ENCODE measurements around the gene RABGAP1L. TPM values are rescaled to one million over a fixed set of nuclear protein-coding genes. Genes with fewer than 3 reads are reported as not detected.

The RABGAP1L gene
- total RNA-seq, 1 donor from 2014 or later, result 79.2 TPM

DNA sequence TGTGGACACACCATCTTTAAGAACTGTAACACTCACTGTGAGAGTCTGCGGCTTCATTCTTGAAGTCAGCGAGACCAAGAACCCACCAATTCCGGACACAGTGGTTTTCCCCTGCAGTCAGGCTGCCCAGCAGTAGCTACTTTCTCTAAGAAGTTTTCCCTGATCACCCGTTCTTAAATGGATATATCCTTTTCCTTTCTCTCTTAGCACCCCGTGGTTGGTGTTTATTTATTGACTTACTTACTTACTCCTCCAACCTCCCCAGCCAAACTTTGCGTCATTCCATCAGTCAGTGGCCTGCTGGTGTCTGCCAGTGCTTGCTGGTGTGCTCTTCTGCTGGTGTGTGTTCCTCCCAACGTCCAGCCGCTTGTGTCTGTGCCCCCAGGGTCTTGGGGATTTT lies 553.2 kb downstream of the RABGAP1L start:
- no peak for DNase-seq (ENCODE audit: low read depth)

DNA sequence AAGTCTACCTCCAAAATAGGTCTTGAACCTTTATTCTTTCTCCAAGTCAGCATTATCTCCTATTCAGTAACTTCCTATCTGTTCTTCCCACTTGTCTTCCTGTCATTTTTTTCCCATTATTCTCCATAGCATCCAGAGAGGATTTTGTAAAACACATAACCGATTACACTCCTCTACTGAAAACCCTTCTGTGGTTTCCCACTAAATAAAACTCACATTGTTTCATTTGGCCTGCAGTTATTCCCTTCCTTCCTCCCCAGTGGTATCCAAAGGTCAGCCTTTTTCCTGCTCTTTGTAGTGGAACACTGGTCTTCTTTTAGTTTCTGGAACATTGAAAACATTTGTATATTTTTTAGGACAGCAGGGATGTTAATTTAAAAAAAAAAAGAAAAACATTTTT lies 554.5 kb downstream of the RABGAP1L start:
- DNase-seq (ENCODE audit: low read depth), result peak; percentile 20

- no peak for DNase-seq (ENCODE audit: low read depth)
These were observed 559.9 kb downstream of the RABGAP1L start for GRCh38 chr1:174719194-174719593.

DNA sequence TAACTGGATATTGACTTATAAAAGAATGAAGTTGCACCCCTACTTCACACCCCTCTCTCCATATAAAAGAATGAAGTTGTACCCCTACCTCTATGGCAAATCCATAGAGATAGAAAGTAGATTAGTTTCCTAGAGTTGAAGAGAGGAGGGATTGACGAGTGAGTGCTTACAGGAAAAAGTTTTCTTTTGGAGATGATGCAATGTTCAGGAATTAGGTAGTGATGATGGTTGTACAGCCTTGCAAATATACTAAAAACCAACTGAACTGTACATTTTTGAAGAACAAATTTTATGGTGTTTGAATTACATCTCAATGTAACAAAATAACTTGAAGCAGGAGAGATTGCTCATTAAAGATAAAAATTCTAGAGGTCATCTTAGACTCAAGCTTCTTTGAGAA lies 561.3 kb downstream of the RABGAP1L start:
- no peak for DNase-seq (ENCODE audit: low read depth)

DNA sequence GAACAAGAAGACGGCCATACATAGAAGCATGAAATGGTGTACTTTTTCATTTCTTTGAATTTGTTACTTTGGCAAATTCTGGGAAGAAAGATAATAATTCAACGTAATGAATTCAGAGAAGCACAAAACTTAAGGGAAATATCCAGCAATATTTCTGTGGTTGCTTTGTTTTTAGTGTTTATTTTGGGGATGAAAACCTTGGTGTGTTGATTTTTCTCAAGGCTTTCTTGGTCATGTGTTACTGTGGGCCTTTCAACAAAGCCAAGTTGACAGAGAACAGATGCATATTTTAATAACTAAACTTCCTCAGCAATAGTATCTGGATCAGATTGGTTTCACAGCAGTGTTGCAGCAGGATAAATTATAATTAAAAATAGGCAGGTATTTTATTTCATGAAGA lies 561.9 kb downstream of the RABGAP1L start:
- no peak for DNase-seq (ENCODE audit: low read depth)

DNA sequence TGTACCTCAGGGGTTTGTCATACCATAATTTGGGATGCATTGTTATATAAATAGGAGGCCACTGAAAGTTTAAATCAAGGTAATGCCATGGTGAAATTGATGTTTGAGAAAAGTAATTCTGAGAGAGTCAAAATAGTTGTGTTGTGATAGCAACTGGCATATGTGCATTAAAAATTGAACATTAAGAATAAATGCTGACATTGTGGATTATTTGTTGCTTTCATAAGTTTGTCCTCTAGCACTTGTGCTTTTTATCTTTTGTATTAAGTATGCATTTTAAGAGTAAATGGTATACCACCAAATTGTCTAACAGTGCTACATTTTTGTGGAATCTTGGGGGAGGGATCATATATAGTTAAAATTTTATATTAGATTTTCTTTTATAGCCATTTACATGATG lies 564.5 kb downstream of the RABGAP1L start:
- DNase-seq (ENCODE audit: low read depth), result no peak

- DNase-seq (ENCODE audit: low read depth), result no peak
These were observed 564.9 kb downstream of the RABGAP1L start for GRCh38 chr1:174724219-174724618.

- peak; percentile 46 for DNase-seq (ENCODE audit: low read depth)
These were observed 567.0 kb downstream of the RABGAP1L start for GRCh38 chr1:174726167-174726879.

DNA sequence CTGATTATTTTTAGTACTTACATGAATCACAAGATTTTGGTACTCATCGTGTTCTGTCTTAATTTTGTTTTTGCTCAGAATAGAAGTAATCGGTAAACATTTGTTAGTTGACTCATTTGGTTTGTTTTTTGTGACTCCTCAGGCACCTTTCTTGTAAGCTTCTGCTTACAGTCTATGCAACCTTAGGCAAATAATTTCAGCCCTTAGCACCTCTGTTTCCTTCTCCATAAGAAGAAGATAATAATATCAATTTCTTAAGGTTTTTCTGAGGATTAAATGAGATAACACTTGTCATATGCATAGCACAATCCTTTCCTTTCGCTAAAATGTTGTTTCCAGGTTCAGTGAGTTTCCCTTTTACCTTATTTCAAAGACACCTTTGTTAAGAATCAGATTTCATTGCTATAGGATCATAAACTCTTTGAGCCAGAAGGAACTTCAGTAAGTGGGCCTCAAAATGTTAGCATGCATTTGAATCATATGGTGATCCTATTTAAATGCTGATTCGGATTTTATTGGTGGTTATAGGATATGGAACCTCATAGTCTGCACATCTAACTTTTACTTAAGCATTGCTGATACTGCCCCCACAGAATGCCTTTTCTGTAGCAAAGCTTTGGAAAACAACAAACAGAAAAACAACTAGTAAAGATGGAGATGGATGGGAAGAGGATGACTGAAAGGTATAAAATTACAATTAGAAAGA lies 567.7 kb downstream of the RABGAP1L start:
- DNase-seq (ENCODE audit: low read depth), result no peak

DNA sequence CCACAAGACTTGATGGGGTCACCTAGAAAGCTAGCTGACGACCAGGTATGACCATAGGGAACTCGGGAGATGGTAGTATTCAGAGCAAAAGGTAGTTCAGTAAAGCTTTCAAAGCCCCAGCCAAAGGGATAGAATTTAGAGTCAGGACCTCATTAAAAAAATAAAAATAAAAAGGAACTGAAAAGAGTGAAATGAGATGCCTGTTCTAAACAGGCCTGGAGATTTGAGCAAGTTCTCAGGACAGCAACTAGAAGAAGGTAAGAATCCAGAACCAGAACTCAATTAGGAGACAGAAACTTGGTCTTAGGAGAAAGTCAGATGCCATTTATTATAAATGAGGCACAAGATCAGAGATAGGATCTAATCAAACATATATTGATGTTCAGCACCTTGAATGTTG lies 575.0 kb downstream of the RABGAP1L start:
- DNase-seq (ENCODE audit: low read depth), result no peak

DNA sequence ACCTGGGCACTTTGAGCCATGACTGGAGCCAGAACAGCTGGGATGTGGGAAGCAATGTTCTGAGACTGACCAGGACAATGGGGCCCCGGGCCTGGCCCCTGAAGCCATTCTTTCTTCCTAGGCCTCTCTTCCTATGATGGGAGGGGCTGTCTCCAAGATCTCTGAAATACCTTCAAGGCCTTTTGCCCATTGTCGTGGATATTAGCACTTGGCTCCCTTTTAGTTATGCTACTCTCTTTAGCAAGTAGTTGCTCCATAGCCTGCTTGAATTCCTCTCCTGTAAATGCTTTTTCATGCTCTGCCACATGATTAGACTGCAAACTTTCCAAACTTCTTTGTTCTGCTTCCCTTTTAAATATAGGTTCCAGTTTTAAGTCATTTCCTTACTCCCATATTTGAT lies 577.5 kb downstream of the RABGAP1L start:
- no peak for DNase-seq (ENCODE audit: low read depth)

DNA sequence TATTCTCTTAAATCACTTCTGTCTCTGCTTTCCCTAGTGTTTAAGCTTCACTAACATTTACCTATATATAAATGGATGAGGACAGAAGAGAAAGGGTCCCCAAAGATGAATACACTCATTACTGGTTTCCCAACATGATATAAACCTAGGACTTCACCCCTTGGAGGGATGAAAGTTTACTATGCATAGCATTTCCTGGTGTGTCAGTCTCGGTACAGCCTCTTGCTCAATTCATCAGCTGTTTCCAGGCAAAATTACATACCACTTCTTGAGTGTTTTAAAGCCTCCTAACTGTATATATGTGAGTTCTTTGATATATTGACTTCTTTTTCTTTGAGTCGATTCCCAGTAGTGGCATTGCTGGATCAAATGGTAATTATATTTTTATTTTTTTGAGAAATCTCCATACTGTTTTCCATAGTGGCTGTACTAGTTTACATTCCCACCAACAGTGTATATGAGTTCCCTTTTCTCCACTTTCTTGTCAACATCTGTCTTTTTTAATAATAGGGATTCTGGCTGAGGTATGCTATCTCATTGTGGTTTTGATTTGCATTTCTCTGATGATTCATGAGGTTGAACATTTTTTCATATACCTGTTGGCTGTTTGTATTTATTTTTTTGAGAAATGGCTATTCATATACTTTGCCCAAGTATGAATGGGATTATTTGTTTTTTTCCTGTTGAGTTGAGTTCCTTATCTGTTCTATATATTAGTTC lies 581.1 kb downstream of the RABGAP1L start:
- peak; percentile 13 for DNase-seq (ENCODE audit: low read depth)

- no peak for DNase-seq (ENCODE audit: low read depth)
These were observed 583.7 kb downstream of the RABGAP1L start for GRCh38 chr1:174742805-174743653.

- peak; percentile 67 for DNase-seq (ENCODE audit: low read depth)
These were observed 584.6 kb downstream of the RABGAP1L start for GRCh38 chr1:174743654-174744561.

DNA sequence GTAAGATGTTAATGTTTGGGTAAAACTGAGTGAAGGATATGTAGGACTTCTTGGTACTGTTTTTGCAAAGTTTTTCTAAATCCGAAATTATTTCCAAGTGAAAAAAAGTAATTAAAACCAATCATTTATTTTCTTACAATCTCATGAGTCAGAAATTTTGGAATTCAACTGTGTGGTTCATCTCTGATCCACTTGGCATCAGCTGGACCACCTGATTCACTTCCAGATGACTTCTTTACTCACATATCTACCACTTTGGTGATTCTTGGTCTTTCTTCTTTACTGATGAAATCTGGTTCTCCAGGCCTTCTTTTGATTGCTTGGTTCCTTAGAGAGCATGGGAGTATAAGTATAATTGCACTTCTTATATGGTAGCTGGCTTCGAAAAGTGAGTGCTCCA lies 585.6 kb downstream of the RABGAP1L start:
- DNase-seq (ENCODE audit: low read depth), result no peak

DNA sequence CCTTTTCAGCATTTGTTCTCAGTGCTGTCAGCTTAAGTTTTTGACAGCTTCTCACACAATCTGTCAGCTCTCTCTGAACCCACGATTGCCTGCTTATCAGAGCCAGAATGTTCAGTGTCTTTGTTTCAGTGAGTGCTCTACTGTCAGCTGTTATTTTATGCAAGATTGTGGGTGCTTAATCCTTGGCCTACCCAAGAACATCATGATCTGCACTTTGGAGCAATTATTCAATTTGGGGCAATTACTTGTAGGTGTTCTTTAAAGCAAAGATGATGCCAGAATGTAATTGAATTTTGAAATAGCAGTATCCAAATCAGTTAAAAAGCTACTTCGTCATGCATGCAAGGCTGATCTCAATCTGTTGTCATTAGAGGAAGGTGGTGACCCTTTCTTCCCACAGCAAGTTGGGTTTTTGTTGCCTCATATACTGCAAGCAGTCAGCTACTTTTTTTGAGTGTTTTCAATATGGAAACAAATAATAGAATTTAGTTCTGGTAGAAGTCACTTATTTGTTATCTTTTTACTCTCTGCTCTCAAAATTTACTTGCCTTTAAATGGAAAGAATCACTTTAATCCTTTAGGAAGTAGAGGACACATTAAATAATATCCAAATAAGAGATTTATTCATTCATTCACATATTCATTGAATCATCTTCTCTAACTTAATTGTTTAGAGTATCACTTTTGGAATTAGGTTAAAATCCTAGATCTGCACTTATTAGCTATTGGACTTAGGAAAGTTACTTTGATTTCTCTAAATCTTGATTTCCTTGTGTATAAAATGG lies 586.9 kb downstream of the RABGAP1L start:
- peak; percentile 19 for DNase-seq (ENCODE audit: low read depth)

DNA sequence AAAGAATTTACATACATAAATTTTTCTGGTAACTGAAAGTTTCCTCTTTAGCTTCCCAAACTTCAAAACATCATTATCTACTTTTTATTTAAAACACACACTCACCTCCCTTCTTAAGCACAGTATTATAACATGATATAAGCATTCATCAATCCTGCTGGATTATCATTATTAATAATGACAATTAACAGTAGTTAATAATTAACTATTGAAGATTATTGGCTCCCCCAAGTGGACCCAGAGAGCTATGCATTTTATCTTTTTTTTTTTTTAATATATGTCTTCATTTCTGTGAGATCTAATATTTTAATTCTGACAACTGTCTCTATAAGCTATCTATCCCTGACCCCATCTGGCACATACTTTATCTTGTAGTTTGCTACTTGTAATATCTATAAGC lies 588.3 kb downstream of the RABGAP1L start:
- DNase-seq (ENCODE audit: low read depth), result no peak

DNA sequence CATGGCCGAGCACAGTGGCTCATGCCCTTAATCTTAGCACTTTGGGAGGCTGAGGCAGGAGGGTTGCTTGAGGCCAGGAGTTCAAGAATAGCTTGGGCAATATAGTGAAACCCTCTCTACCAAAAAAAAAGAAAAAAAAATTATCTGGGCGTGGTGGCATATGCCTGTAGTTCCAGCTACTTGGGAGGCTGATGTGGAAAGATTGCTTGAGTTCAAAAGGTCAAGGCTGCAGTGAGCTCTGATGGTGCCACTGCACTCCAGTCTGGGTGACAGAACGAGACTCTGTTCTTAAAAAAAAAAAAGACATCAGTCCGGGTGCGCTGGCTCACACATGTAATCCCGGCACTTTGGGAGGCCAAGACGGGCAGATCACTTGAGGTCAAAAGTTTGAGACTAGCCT lies 589.3 kb downstream of the RABGAP1L start:
- DNase-seq (ENCODE audit: low read depth), result no peak

- no peak for DNase-seq (ENCODE audit: low read depth)
These were observed 593.8 kb downstream of the RABGAP1L start for GRCh38 chr1:174753131-174753530.

GRCh38 chr1:174761335-174761734 lies 602.0 kb downstream of the RABGAP1L start:
- DNase-seq (ENCODE audit: low read depth), result no peak

Measured in renal cortical epithelial cell (primary cell).